Dendritic cell treated with granulocyte-macrophage colony-stimulating factor and Interleukin-4, amounts not matched to agents 40 ng/mL and 50 ng/mL, for 4 days (primary cell): ENCODE results near the gene RNU6-9.

Experiments
- H3K27ac Mint-ChIP-seq: one replicate; pipeline ENCODE4 v1.8.0; 2022; ENCODE audit warnings: mild to moderate bottlenecking, mixed read lengths
- H3K27me3 Mint-ChIP-seq: one replicate; pipeline ENCODE4 v1.8.0; 2022; ENCODE audit warnings: mild to moderate bottlenecking, mixed read lengths
- H3K36me3 Mint-ChIP-seq: one replicate; pipeline ENCODE4 v1.8.0; 2022; ENCODE audit warnings: low read depth, mixed read lengths
- H3K4me1 Mint-ChIP-seq: one replicate; pipeline ENCODE4 v1.8.0; 2022; ENCODE audit warnings: low read depth, mixed read lengths
- H3K4me3 Mint-ChIP-seq: one replicate; pipeline ENCODE4 v1.8.0; 2022; ENCODE audit warnings: mild to moderate bottlenecking, moderate library complexity, mixed read lengths
- H3K9me3 Mint-ChIP-seq: one replicate; pipeline ENCODE4 v1.8.0; 2022; ENCODE audit warnings: mixed read lengths
- intact Hi-C: fragments of 100-400 bp; cut with micrococcal nuclease; formaldehyde crosslinking; loops from one replicate; pipeline ENCODE4 v1.15.0; 2022

RNU6-9 gene

GRCh38 chr19:941292-942132 lies 48.2 kb downstream of the RNU6-9 start:
- Mint-ChIP-seq H3K9me3 (no peaks in the 10 kb centered on the region), H3K27ac (peak overlapping the region; percentile 77), H3K4me1 (peaks cover 89% of the 10 kb centered on the region), H3K4me3 (peak overlapping the region; percentile 71), H3K27me3 (no peaks in the 10 kb centered on the region), H3K36me3 (peaks cover 89% of the 10 kb centered on the region)
- intact Hi-C loops = no loop called here

- peak overlapping the region; percentile 77 for H3K27ac Mint-ChIP-seq
- H3K4me1 Mint-ChIP-seq = peaks cover 89% of the 10 kb centered on the region
- intact Hi-C loops = no loop called here
- peaks cover 85% of the 10 kb centered on the region for H3K36me3 Mint-ChIP-seq
- no peaks in the 10 kb centered on the region for H3K9me3 Mint-ChIP-seq
- no peaks in the 10 kb centered on the region for H3K27me3 Mint-ChIP-seq
- peak overlapping the region; percentile 71 for H3K4me3 Mint-ChIP-seq
Measured at GRCh38 chr19:942133-942645, 48.9 kb downstream of the RNU6-9 start.
